ENCODE results near the gene SRPK1.

DNA sequence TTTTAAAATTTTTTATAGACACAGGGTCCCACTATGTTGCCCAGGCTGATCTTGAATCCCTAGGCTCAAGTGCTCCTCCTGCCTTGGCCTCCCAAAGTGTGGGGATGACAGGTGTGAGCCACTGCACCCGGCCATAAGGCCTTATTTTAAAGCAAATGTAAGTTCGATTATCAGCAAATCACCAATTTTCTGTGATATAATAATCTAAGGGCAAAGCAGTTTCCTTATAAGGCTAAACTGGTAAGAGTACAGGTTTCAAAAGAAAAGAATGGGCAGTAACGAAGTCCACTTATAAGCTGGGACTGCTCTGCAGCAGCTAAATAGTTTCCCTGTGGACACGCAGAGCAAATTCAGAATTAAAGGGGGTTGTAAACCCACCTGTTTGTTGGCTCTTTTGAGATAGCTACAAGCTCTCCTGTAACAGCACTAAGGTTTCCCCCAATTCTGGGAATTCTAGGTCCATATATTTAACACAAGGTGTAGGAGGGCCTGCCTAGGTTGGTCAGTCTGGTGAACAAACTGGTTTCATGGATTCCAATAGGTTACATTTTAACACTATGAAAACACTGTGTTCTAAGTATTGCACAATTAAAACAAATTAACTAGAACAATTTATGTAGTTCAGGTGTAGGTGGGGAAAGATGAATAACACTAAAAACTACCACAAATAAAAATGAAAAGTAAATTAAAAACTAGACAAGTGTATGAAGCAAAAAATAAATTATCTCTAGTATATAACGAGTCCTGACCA, 89.5 kb downstream of the SRPK1 start:
- TF ChIP-seq ARNTL (CRISPR knock-in tag; IDR thresholded peaks at IDR 0.05; ENCODE audit: borderline replicate concordance, low read depth) (no peak), ZFP30 (CRISPR knock-in tag; IDR thresholded peaks at IDR 0.05) (no peak), BACH2 (CRISPR knock-in tag; IDR thresholded peaks at IDR 0.05; ENCODE audit: borderline replicate concordance) (no peak), CSDC2 (CRISPR knock-in tag; IDR thresholded peaks at IDR 0.05) (no peak), PPARA (CRISPR knock-in tag; IDR thresholded peaks at IDR 0.05; ENCODE audit: borderline replicate concordance) (no peak)
